Neural progenitor cell (in vitro differentiated cells): Measurements from ENCODE around the gene ELAVL3. TPM values are rescaled to one million over a fixed set of nuclear protein-coding genes. Genes with fewer than 3 reads are reported as not detected.

ENCODE experiments used
- DNase-seq: peaks from one replicate; pipeline ENCODE4 v3.0.0-alpha.2; 2016; ENCODE audit warnings: low spot score
- H2AFZ ChIP-seq: fragments of 200-600 bp; sonication (generic); replicated peaks from 2 replicates; pipeline ENCODE4 v1.6.1; 2016; ENCODE audit warnings: antibody characterized with exemption
- H3F3A ChIP-seq: fragments of 200-600 bp; sonication (generic); 2 replicates; pipeline ENCODE4 v1.6.1; 2016; ENCODE audit warnings: antibody characterized with exemption, low read depth
- H3K27ac ChIP-seq: fragments of 200-600 bp; sonication (generic); 2 replicates; pipeline ENCODE4 v1.5.1; 2016; ENCODE audit warnings: mild to moderate bottlenecking
- H3K27me3 ChIP-seq: fragments of 200-600 bp; sonication (generic); 2 replicates; pipeline ENCODE4 v1.6.1; 2016; ENCODE audit warnings: mild to moderate bottlenecking, moderate library complexity
- H3K36me3 ChIP-seq: fragments of 200-600 bp; sonication (generic); 2 replicates; pipeline ENCODE4 v1.5.1; 2016
- H3K4me1 ChIP-seq: fragments of 200-600 bp; sonication (generic); 2 replicates; pipeline ENCODE4 v1.6.1; 2016; ENCODE audit warnings: mixed run types
- H3K4me2 ChIP-seq: fragments of 200-600 bp; sonication (generic); 2 replicates; pipeline ENCODE4 v1.6.1; 2016
- H3K4me3 ChIP-seq: fragments of 200-600 bp; sonication (generic); 2 replicates; pipeline ENCODE4 v1.5.1; 2016
- H3K79me2 ChIP-seq: fragments of 200-600 bp; sonication (generic); 2 replicates; pipeline ENCODE4 v1.6.1; 2016; ENCODE audit warnings: low read depth
- H3K9ac ChIP-seq: fragments of 200-600 bp; sonication (generic); 2 replicates; pipeline ENCODE4 v1.6.1; 2016
- H3K9me3 ChIP-seq: fragments of 200-600 bp; sonication (generic); 2 replicates; pipeline ENCODE4 v1.5.1; 2016; ENCODE audit warnings: low read depth
- H4K20me1 ChIP-seq: fragments of 200-600 bp; sonication (generic); 2 replicates; pipeline ENCODE4 v1.6.1; 2016; ENCODE audit warnings: low read depth
- H3K27ac Mint-ChIP-seq: 3 replicates; pipeline ENCODE4 v1.8.0; 2021; ENCODE audit warnings: mixed read lengths
- H3K27me3 Mint-ChIP-seq: 2 replicates; pipeline ENCODE4 v1.8.0; 2022; ENCODE audit warnings: low read depth, mild to moderate bottlenecking, inconsistent platforms, moderate library complexity, mixed read lengths; ENCODE audit not compliant: insufficient read depth
- H3K36me3 Mint-ChIP-seq: 3 replicates; pipeline ENCODE4 v1.8.0; 2021; ENCODE audit warnings: mixed read lengths
- H3K4me1 Mint-ChIP-seq: 3 replicates; pipeline ENCODE4 v1.8.0; 2021; ENCODE audit warnings: mixed read lengths
- H3K4me3 Mint-ChIP-seq: 3 replicates; pipeline ENCODE4 v1.8.0; 2021; ENCODE audit warnings: mild to moderate bottlenecking, moderate library complexity, mixed read lengths
- H3K9me3 Mint-ChIP-seq: 3 replicates; pipeline ENCODE4 v1.8.0; 2020; ENCODE audit warnings: mixed read lengths
- EZH2 ChIP-seq: fragments of 200-600 bp; sonication (generic); IDR thresholded peaks from 2 replicates; pipeline ENCODE4 v1.6.1; 2017; ENCODE audit warnings: antibody characterized with exemption, mild to moderate bottlenecking, moderate library complexity
- EZH2phosphoT487 ChIP-seq: fragments of 200-600 bp; sonication (generic); IDR thresholded peaks from 2 replicates; pipeline ENCODE4 v1.6.1; 2017; ENCODE audit warnings: antibody characterized with exemption
- total RNA-seq: library from RNA; depleted of rRNA; stranded (reverse); fragments of >200 nt; gene quantifications from 2 replicates; pipeline ENCODE4 v1.2.3, GENCODE V29; 2015; ENCODE audit warnings: low replicate concordance
- TF ChIP-seq, protein P1 (sequence below): fragments of 200-600 bp; sonication (generic); IDR thresholded peaks from 2 replicates; pipeline ENCODE4 v1.5.1; 2017; ENCODE audit warnings: antibody characterized with exemption, mild to moderate bottlenecking

ELAVL3 gene
- total RNA-seq, 1 donor from 2014 or later: not detected

GRCh38 chr19:11446271-11446651 is 34.6 kb downstream of the ELAVL3 start:
- peaks cover 8% of the 10 kb centered on the region for H3K36me3 Mint-ChIP-seq
- Histone ChIP-seq H3K9ac (no peak overlapping the region), H3F3A (peaks cover 14% of the 10 kb centered on the region), H3K27ac (no peak overlapping the region), H3K9me3 (no peaks in the 10 kb centered on the region), H3K79me2 (no peaks in the 10 kb centered on the region), H3K4me1 (peaks cover 4% of the 10 kb centered on the region), H3K4me2 (no peak overlapping the region), H3K36me3 (no peaks in the 10 kb centered on the region), H3K4me3 (no peak overlapping the region), H2AFZ (no peak overlapping the region), H4K20me1 (peaks cover 17% of the 10 kb centered on the region), H3K27me3 (no peaks in the 10 kb centered on the region)
- H3K27ac Mint-ChIP-seq: no peak overlapping the region
- no peak overlapping the region for H3K4me3 Mint-ChIP-seq
- DNase-seq: no peak
- no peaks in the 10 kb centered on the region for H3K9me3 Mint-ChIP-seq
- H3K27me3 Mint-ChIP-seq: peaks cover 8% of the 10 kb centered on the region
- TF ChIP-seq, protein P1, sequence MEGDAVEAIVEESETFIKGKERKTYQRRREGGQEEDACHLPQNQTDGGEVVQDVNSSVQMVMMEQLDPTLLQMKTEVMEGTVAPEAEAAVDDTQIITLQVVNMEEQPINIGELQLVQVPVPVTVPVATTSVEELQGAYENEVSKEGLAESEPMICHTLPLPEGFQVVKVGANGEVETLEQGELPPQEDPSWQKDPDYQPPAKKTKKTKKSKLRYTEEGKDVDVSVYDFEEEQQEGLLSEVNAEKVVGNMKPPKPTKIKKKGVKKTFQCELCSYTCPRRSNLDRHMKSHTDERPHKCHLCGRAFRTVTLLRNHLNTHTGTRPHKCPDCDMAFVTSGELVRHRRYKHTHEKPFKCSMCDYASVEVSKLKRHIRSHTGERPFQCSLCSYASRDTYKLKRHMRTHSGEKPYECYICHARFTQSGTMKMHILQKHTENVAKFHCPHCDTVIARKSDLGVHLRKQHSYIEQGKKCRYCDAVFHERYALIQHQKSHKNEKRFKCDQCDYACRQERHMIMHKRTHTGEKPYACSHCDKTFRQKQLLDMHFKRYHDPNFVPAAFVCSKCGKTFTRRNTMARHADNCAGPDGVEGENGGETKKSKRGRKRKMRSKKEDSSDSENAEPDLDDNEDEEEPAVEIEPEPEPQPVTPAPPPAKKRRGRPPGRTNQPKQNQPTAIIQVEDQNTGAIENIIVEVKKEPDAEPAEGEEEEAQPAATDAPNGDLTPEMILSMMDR: no peak
- TF ChIP-seq EZH2phosphoT487: no peak
- TF ChIP-seq EZH2: no peak
- peaks cover 6% of the 10 kb centered on the region for H3K4me1 Mint-ChIP-seq

- Histone ChIP-seq H3K27ac (no peak overlapping the region), H3F3A (peaks cover 4% of the 10 kb centered on the region), H3K9ac (no peak overlapping the region), H3K79me2 (no peaks in the 10 kb centered on the region), H2AFZ (no peak overlapping the region), H3K27me3 (no peaks in the 10 kb centered on the region), H3K9me3 (no peaks in the 10 kb centered on the region), H3K4me1 (no peaks in the 10 kb centered on the region), H3K4me3 (no peak overlapping the region), H3K4me2 (no peak overlapping the region), H4K20me1 (peaks cover 22% of the 10 kb centered on the region), H3K36me3 (no peaks in the 10 kb centered on the region)
- Mint-ChIP-seq H3K4me1 (no peaks in the 10 kb centered on the region), H3K27me3 (peaks cover 4% of the 10 kb centered on the region), H3K4me3 (no peak overlapping the region), H3K9me3 (no peaks in the 10 kb centered on the region), H3K36me3 (peaks cover 8% of the 10 kb centered on the region), H3K27ac (no peak overlapping the region)
- no peak for DNase-seq
- no peak for TF ChIP-seq EZH2phosphoT487
- TF ChIP-seq, protein P1: no peak
- no peak for TF ChIP-seq EZH2
Observed at GRCh38 chr19:11445141-11445540, 35.7 kb downstream of the ELAVL3 start.

DNA sequence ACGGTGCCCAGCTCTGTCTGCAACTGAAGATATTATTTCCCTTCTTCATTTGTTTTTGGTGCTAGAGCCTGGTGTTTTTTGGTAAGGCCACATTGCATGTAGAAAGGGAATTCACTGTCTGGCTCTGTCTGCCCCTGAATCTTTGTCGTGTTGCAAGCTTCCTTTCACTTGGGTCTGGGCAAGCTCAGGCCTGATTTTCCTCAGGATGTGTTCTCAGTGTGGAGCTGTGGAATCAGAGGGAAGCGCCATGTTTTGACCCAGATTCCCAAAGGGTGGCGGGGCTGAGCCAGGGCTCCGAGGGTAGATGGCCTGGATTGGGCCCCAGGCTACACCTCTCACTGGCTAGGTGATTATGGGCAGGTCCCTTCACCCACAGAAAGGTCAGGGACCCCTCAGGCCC is 36.8 kb downstream of the ELAVL3 start:
- Histone ChIP-seq H3K36me3 (peaks cover under 1% of the 10 kb centered on the region), H2AFZ (no peak overlapping the region), H3K9me3 (no peaks in the 10 kb centered on the region), H3K9ac (no peak overlapping the region), H3K4me2 (no peak overlapping the region), H3K4me1 (no peaks in the 10 kb centered on the region), H4K20me1 (peaks cover 22% of the 10 kb centered on the region), H3K27ac (no peak overlapping the region), H3K79me2 (peaks cover 5% of the 10 kb centered on the region), H3K27me3 (no peaks in the 10 kb centered on the region), H3K4me3 (no peak overlapping the region), H3F3A (no peaks in the 10 kb centered on the region)
- no peak for TF ChIP-seq EZH2phosphoT487
- TF ChIP-seq EZH2: no peak
- TF ChIP-seq, protein P1: no peak
- H3K4me1 Mint-ChIP-seq: no peaks in the 10 kb centered on the region
- H3K9me3 Mint-ChIP-seq: no peaks in the 10 kb centered on the region
- H3K36me3 Mint-ChIP-seq: peaks cover 10% of the 10 kb centered on the region
- DNase-seq: no peak
- no peak overlapping the region for H3K27ac Mint-ChIP-seq
- H3K27me3 Mint-ChIP-seq: peaks cover 4% of the 10 kb centered on the region
- H3K4me3 Mint-ChIP-seq: no peak overlapping the region
